Measurements from ENCODE around the gene PRKAG1.
"Not testable (repeated sequence)": the region's sequence is repeated elsewhere in the genome, so short reads cannot be mapped to it uniquely, and the experiment has no call there.

PRKAG1 gene

GRCh38 chr12:49018261-49019119 lies at the start of gene PRKAG1:
TSS of gene PRKAG1 (minus strand) at chr12:49018776. CDS start at chr12:49018740, 36 bp downstream.
- peak; percentile 96 for DNase-seq (ENCODE audit: low spot score)

- DNase-seq (ENCODE audit: low spot score): no peak
Measured at GRCh38 chr12:49066120-49066519, 47.5 kb upstream of the PRKAG1 start.

GRCh38 chr12:49064767-49065152 lies 46.2 kb upstream of the PRKAG1 start:
- DNase-seq (ENCODE audit: low spot score): no peak

GRCh38 chr12:49061916-49062315 lies 43.3 kb upstream of the PRKAG1 start:
- DNase-seq (ENCODE audit: low spot score): not testable (repeated sequence)

GRCh38 chr12:49061157-49061650 lies 42.6 kb upstream of the PRKAG1 start:
- DNase-seq (ENCODE audit: low spot score): no peak

DNA sequence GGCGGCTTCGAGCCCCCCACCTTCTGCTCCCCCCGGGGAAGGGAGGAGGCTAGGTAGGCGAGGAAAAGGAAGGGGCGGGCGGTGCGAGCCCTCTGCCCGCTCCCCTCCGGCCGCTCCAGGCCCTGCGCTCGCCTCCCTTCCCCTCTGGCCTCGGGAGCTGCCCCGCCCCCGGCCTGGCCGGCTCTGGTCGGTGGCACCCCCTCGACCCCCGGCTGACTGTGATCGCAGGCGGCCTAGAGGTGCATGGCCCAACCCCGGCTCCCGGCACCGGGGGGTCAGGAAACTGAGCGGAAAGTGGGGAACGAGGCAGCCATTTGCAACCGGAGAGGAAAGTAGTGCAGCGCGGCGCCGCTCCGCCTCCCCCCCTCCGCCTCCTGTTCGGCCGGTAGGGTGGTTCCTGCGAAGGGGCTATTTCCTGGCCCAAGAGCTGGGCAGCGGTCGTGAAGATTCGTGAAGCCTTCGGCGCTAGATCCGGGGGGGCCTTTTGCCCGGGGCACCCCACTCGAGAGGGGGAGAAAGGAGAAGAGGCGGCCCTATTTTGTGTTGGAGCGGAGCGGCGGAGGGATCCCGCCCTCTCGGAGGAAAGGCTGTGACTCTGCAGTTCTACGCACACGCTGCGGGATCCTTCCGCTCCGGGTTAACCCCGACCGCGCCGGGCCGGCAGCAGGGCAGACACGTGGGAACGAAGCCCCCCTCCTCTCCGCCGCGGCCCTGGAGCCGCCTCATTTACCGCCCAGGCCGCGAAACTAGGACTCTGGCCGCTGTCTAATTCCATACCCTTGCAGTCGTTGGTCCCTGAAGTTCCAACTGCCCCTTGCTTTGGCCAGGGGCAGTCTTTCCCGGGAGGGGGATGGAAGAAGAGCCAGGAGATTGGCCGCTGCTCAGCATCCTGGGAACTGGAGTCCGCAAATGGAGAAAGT lies 41.9 kb upstream of the PRKAG1 start, which contains the start of gene KMT2D:
TSS of gene KMT2D (minus strand) at position 558 of the 920 bp plus-strand sequence. CDS start 5,470 bp downstream, outside the sequence.
- DNase-seq (ENCODE audit: low spot score): peak; percentile 94

DNA sequence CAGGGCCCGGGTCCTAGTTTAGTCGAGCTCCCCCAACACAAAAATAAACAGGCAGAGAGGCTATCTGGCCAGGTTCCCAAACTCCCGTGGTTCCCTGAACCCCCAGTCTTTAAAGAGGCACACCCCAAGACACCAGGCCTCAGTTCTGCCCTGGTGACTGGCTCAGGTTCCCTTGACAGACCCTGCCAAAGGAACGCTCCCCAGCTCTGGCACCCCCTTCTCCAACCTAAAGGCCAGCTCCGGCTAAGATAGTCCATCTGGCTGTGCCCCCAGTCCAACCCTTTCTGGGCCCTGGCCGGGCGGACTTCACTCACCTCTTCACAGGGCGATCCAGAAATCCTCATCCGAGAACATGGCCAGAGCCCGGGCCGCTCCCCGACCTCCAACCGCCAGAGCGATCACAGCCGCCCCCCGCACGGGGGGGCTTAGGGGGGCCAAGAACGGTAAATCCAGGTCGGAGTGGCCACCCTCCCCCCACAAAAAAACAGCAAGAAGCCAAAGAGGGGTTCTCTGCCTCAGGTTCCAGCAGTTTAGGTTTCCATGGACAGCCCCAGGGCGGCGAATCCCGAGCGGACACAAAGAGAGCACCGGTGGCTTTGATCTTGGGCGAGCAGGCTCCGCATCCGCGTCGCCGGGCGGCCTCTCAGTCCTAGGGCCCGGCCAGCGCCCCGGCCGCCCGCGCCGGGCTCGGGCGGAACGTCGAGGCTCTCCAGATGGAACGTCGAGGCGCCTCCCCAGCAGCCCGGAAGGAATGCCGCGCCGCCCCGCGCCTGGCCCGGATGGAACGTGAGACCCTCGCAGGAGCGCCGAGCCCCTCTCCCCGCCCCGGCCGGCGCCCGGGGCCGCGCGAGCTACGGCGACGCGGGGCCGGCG lies 41.0 kb upstream of the PRKAG1 start:
- DNase-seq (ENCODE audit: low spot score): no peak

DNA sequence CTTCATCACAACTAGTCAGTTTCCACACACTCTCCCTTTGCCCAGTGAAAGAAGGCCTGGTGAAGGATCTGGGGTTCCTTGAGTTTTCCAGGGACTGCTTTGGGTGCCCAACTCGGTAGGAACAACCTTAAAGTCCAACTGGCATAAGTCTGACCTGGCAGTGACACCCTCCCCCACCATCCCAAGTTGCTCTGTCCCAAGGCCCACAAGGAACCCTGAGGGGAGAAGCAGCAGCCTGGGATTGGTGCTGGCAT lies 40.4 kb upstream of the PRKAG1 start:
- no peak for DNase-seq (ENCODE audit: low spot score)

- no peak for DNase-seq (ENCODE audit: low spot score)
Measured at GRCh38 chr12:49058366-49059044, 39.9 kb upstream of the PRKAG1 start.

GRCh38 chr12:49057888-49058287 lies 39.3 kb upstream of the PRKAG1 start:
- DNase-seq (ENCODE audit: low spot score): no peak

- DNase-seq (ENCODE audit: low spot score): peak; percentile 67
Measured at GRCh38 chr12:49055978-49056754, 37.6 kb upstream of the PRKAG1 start.

- no peak for DNase-seq (ENCODE audit: low spot score)
Measured at GRCh38 chr12:49055092-49055491, 36.5 kb upstream of the PRKAG1 start.

DNA sequence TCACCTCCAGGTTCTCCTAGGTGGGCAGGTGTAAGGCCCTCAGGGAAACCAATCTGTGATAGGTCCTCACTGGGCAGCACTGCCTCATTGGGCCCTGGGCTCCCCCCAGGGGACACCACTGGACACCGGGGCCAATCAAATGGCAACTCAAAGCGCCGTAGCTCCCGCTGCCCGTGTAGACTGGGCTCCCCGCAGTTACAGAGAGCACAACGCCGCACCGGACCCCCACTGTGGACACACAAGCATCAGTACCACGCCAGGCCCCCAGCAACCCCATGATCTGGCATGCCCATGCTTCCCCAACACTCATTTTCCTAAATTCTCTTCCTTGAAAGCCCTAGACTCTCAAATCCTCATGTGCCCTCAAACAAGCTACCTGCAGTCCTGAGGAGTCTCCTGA lies 35.9 kb upstream of the PRKAG1 start:
- DNase-seq (ENCODE audit: low spot score): no peak

- DNase-seq (ENCODE audit: low spot score): no peak
Measured at GRCh38 chr12:49054096-49054495, 35.5 kb upstream of the PRKAG1 start.

GRCh38 chr12:49052451-49053208 lies 34.1 kb upstream of the PRKAG1 start:
- no peak for DNase-seq (ENCODE audit: low spot score)

- no peak for DNase-seq (ENCODE audit: low spot score)
Measured at GRCh38 chr12:49051777-49052438, 33.3 kb upstream of the PRKAG1 start.

DNA sequence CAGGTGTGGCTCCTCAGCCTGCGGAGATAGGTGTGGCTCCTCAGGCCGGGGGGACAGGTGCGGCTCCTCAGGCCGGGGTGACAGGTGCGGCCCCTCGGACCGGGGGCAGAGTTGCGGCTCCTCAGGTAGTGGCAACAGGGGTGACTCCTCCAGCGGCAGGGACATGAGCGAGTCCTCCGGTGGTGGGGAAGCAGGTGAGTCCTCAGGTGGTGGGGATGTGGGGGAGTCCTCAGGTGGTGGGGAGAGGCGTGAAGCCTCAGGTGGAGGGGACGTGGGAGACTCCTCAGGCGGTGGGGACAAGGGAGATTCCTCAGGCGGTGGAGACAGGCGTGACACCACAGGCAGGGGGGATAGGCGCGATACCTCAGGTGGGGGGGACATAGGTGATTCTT lies 32.8 kb upstream of the PRKAG1 start:
- DNase-seq (ENCODE audit: low spot score): no peak

DNA sequence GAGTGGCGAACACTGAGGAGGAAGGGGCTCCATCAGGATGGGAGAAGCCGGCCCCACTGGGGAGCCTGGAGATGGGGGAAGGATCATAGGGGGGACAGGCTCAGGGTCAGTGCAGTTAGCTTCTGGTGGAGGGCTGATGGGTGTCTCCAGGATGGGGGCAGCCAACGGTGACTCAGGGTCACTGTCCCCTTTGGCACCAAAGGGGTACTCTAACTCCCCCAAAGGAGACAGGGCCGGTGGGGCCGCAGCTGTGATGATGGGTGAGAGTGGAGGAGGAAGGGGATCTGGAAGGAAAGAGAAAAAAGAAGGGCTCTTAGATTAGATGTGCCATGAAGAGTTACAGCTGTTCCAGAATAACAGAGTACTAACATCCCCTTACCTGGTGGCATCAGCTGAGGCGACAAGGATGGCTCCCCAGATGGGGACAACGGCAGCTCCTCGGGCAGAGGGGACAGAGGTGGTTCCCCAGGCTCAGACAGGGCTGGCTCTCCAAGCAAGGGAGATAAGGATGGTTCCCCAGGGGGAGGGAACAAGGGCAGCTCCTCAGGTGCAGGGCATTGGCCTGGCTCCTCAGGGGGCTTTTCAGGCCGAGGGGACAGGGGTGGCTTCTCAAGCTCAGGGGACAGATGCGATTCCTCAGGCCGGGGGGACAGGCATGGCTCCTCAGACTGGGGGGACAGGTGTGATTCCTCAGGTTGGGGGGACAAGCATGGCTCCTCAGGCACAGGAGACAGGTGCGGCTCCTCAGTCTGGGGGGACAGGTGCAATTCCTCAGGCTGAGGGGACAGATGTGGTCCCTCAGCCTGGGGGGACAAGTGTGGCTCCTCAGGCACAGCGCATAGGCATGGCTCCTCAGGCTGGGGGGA lies 32.2 kb upstream of the PRKAG1 start:
- DNase-seq (ENCODE audit: low spot score): no peak

All from putamen (tissue), 1 donor.